Bone marrow (tissue), 2 donors: Measurements from ENCODE around the gene CDCA8.
"Not testable (repeated sequence)": the region's sequence is repeated elsewhere in the genome, so short reads cannot be mapped to it uniquely, and the experiment has no call there.

Experiments
- DNase-seq, 2 donors: peaks; one replicate each; lab custom pipeline; 2025; lab: John Stamatoyannopoulos, UW

CDCA8 gene

DNA sequence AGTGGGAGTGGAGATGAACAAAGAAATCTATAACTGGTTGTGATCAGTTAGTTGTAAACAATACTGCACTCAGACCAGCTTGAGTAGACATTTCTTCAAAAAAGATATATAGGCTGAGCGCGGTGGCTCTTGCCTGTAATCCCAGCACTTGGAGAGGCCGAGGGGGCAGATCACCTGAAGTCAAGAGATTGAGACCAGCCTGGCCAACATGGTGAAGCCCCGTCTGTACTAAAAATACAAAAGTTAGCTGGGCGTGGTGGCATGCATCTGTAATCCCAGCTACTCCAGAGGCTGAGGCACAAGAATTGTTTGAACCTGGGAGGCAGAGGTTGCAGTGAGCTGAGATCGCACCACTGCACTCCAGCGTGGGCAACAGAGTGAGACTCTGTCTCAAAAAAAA, 45.7 kb downstream of the CDCA8 start:
- not testable (repeated sequence) for DNase-seq

DNA sequence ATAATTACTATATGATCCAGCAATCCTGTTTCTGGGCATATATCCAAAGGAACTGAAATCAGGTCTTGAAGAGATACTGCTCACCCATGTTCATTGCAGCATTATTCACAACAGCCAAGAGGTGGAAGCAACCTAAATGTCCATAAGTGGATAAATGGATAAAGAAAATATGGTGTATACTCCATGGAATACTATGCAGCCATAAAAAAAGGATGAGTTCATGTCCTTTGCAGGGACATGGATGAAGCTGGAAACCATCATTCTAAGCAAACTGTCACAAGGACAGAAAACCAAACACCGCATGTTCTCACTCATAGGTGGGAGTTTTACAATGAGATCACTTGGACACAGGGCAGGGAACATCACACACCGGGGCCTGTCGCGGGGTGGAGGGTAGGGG, 46.3 kb downstream of the CDCA8 start:
- DNase-seq: not testable (repeated sequence)

DNA sequence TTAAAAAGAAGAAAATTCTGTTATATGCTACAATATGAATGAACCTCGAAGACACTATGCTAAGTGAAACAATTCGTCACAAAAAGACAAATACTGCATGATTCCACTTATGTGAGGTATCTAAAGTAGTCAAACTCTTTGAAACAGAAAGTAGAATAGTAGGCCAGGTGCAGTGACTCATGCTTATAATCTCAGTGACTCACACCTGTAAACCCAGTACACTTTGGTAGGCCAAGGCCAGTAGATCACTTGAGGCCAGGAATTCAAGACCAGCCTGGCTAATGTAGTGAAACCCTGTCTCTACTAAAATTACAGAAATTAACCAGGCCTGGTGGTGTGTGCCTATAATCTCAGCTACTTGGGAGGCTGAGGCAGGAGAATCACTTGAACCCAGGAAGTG, 46.9 kb downstream of the CDCA8 start:
- DNase-seq: no peak

DNA sequence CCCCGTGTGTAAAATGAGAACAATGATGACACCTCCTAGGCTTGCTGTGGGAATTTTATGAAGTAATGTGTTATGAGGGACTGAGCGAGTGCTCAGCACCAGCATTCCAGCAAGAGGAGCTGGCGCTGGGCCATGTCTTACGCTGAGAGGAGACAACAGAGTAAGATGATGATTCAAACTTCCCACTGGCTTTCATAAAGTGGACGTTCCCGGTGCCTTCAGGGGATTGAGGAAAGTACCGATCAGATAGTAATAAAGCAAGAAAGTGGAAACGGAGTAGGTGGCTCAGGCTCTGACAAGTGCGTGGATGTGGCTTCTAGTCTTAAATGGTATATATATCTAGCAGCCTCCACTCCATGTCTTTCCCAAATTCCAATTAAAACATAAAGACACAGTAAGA, 48.8 kb downstream of the CDCA8 start:
- no peak for DNase-seq

DNA sequence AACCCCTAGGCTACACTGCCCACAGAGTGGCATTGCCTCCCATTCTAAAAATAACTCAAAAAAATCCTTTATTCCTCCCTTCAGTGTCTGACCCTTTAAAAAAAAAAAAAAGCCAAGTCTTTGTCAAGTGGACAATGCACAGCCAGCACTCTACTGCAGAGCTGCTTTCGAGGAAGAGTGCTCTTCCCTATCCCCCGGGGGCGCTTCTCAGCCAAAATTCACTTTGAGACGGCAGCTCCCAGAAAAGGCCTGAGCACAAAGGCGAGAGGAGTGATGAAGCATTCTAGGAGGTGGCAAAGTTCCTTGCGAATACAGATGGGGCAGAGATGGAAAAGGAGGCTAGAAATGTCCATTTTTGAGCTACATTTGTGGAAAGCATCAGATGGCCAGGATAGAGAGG, 49.3 kb downstream of the CDCA8 start:
- DNase-seq: no peak

- no peak for DNase-seq
These were observed 54.5 kb downstream of the CDCA8 start for GRCh38 chr1:37746806-37747205.

GRCh38 chr1:37748565-37748964, 56.2 kb downstream of the CDCA8 start:
- DNase-seq: no peak

DNA sequence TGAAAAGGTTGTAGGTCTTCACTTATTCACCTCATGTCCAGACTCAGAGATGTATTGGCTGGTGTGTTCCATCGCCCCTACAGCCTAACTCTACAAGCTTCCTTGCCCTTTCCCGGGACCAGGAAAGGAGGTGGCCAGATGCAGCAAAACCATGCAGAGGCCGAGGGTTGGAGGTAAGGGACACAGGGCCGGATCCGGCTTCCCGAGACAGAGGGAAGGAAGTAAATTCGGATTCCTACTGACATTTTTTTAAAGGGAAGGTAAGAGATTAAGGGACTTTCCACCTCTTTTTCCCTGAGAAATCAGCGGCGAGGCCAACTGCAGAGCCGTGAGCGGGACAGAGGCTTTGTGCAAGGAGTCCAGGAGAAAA, 59.9 kb downstream of the CDCA8 start:
- no peak for DNase-seq

DNA sequence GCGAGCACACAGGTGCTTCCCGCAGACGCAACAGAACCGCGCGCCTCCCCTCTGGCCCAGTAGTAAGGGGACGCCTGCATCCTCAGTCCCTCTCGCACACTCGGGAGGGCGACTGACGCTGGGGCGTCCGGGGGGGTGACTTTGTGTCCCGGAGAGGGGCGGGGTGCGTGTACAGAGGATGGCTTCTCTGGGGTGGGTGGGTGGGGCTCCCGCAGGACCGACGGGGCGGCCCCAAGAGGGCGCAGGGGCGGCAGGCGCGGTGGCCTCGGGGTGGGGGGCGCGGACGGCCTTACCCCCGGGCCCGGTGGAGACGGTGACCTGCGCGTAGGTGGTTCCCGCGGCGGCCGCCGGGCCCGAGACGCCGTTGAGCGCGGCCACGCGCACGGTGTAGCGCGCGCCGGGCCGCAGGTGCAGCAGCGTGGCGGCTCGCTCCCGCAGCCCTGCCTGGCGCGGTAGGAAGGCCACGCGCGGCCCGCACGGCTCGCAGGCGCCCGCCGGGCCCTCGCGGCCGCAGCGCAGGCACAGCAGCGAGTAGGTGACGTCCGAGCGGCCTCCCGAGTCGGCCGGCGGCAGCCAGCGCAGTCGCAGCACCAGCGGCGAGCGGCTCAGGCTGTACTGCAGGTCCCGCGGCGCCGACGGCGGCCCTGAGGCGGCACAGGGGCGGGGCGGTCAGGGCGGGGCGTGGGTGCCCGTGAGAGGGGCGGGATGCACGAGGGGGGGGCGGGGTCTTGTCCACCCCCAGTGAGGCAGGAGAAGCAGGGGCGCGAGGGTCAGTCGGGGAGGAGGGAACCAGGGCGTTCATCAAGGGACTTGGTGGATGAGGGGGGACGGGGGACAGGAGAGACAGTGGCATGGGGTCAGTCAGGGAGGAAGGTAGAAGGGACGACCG, 60.5 kb downstream of the CDCA8 start:
- DNase-seq: no peak

DNA sequence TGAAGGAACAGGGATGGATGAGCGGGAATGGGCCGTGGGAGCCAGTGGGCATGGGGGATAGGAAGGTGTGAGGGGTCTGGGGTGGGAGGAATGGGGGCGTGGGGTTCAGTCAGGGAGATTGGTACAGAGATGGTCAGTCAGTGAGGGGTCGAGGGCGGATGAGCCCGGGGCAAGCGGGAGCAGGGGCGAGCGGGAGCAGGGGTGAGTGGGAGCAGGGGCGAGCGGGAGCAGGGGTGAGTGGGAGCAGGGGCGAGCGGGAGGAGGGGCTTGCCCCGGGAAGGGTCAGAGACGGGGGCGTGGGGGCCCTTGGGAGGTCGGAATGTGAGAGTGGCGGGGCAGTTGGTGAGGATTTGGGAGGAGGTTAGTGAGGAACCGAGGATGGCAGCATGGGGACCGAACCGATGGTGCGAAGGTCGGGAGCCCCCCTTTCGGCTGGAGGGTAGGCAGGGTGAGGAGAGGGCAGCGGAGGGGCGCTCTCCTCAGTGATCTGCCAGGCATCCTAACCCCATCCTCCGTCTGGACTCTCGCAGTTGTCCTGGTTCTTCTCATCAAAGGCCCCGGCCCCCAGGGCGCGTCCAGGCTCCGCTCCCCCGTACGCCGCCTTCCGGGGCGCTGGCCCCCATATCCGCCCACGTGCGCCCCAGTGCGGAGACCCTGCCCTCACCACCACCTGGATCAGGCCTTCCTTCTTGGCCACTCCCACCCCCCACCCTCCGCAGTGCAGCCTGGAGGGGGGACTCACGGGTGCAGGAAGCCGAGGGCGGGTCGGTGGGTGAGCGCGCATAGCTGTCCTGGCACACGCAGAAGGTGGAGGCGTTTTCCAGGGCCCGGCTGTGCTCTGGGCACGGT, 61.4 kb downstream of the CDCA8 start:
- no peak for DNase-seq

DNA sequence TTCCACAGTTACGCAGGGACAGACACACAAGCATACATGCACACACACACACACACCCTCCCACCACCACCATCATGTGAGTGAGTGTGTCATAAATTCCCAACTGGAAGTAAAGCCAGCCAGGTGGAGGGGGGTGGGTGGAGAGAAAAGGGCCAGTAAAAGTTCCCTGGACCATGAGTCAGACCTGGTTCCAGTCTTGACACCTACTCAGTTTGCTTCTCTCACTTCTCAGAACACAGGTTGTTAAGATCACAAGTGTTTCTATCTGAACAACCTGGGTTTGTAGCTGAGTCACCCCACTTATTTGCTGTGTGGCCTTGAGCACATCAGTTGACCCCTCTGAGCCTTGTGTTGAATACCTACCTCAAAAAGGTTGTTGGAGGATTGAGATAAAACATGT, 63.0 kb downstream of the CDCA8 start:
- no peak for DNase-seq

GRCh38 chr1:37755951-37756560, 63.7 kb downstream of the CDCA8 start:
- DNase-seq: no peak
